IMR-90 (cell line): ENCODE measurements around the gene EXO1. TPM values are rescaled to one million over a fixed set of nuclear protein-coding genes. Genes with fewer than 3 reads are reported as not detected.

ENCODE experiments used
- polyA plus RNA-seq, 3 experiments: library from polyadenylated mRNA; depleted of rRNA; stranded (reverse); fragments of >200 nt; gene quantifications; 2 replicates each; pipeline ENCODE4 v1.2.3, GENCODE V29; 2012; ENCODE audit warnings: low replicate concordance in 1 of 3
- total RNA-seq: library from RNA; depleted of rRNA; stranded (reverse); fragments of >200 nt; gene quantifications from 2 replicates; pipeline ENCODE4 v1.2.3, GENCODE V29; 2012; rRNA removed

EXO1 gene
- total and polyA plus RNA-seq, 2 of the 4 experiments (the other 2 are of a cell fraction): 5.1 to 12.9 TPM

Other genes with a start within 250 kb of the EXO1 start
- gene CHML, start 207.8 kb upstream of the EXO1 start, total RNA-seq: 25.6 and 34.2 TPM in 2 replicates
- 5.3 and 5.6 TPM in 2 replicates for gene CHML, start 207.8 kb upstream of the EXO1 start, polyA plus RNA-seq (2012; rRNA removed)
- gene OPN3, start 207.8 kb upstream of the EXO1 start, total RNA-seq: 21.1 and 21.9 TPM in 2 replicates
- gene OPN3, start 207.8 kb upstream of the EXO1 start, polyA plus RNA-seq (2012; rRNA removed): 11.0 and 16.4 TPM in 2 replicates
- not detected in 2 replicates for gene WDR64, start 195.9 kb upstream of the EXO1 start, total RNA-seq
- not detected in 2 replicates for gene WDR64, start 195.9 kb upstream of the EXO1 start, polyA plus RNA-seq (2012; rRNA removed)
- gene BECN2, start 109.6 kb downstream of the EXO1 start, total RNA-seq: not detected in 2 replicates
- gene BECN2, start 109.6 kb downstream of the EXO1 start, polyA plus RNA-seq (2012; rRNA removed): not detected in 2 replicates
- gene MAP1LC3C, start 150.9 kb downstream of the EXO1 start, total RNA-seq: under 0.01 TPM in 1 of 2 replicates, not detected in the other
- gene MAP1LC3C, start 150.9 kb downstream of the EXO1 start, polyA plus RNA-seq (2012; rRNA removed): not detected in 2 replicates